Panc1 (cell line): ENCODE results near the gene ENOX1.

Source experiments
- POLR2AphosphoS5 ChIP-seq: IDR thresholded peaks from 2 replicates; pipeline ENCODE4 v1.6.1; 2012; ENCODE audit warnings: mild to moderate bottlenecking, low read depth, low read length, moderate library complexity
- TF ChIP-seq, protein P1 (sequence below): fragments of 450-650 bp; IDR thresholded peaks from 2 replicates; pipeline ENCODE4 v1.5.1; 2017; ENCODE audit warnings: mild to moderate bottlenecking
- TF ChIP-seq, protein P2 (sequence below), 2 experiments: IDR thresholded peaks; 2 replicates each; pipeline ENCODE4 v1.6.1; 2011 to 2012; ENCODE audit warnings: low read depth in 2 of 2, control low read depth in 1 of 2, low read length in 1 of 2, mild to moderate bottlenecking in 1 of 2, moderate library complexity in 1 of 2; ENCODE audit not compliant: insufficient read depth in 1 of 2

GRCh38 chr13:43353631-43354030, 433.1 kb downstream of the ENOX1 start:
- TF ChIP-seq, protein P1, sequence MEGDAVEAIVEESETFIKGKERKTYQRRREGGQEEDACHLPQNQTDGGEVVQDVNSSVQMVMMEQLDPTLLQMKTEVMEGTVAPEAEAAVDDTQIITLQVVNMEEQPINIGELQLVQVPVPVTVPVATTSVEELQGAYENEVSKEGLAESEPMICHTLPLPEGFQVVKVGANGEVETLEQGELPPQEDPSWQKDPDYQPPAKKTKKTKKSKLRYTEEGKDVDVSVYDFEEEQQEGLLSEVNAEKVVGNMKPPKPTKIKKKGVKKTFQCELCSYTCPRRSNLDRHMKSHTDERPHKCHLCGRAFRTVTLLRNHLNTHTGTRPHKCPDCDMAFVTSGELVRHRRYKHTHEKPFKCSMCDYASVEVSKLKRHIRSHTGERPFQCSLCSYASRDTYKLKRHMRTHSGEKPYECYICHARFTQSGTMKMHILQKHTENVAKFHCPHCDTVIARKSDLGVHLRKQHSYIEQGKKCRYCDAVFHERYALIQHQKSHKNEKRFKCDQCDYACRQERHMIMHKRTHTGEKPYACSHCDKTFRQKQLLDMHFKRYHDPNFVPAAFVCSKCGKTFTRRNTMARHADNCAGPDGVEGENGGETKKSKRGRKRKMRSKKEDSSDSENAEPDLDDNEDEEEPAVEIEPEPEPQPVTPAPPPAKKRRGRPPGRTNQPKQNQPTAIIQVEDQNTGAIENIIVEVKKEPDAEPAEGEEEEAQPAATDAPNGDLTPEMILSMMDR: no peak
- TF ChIP-seq, protein P2, sequence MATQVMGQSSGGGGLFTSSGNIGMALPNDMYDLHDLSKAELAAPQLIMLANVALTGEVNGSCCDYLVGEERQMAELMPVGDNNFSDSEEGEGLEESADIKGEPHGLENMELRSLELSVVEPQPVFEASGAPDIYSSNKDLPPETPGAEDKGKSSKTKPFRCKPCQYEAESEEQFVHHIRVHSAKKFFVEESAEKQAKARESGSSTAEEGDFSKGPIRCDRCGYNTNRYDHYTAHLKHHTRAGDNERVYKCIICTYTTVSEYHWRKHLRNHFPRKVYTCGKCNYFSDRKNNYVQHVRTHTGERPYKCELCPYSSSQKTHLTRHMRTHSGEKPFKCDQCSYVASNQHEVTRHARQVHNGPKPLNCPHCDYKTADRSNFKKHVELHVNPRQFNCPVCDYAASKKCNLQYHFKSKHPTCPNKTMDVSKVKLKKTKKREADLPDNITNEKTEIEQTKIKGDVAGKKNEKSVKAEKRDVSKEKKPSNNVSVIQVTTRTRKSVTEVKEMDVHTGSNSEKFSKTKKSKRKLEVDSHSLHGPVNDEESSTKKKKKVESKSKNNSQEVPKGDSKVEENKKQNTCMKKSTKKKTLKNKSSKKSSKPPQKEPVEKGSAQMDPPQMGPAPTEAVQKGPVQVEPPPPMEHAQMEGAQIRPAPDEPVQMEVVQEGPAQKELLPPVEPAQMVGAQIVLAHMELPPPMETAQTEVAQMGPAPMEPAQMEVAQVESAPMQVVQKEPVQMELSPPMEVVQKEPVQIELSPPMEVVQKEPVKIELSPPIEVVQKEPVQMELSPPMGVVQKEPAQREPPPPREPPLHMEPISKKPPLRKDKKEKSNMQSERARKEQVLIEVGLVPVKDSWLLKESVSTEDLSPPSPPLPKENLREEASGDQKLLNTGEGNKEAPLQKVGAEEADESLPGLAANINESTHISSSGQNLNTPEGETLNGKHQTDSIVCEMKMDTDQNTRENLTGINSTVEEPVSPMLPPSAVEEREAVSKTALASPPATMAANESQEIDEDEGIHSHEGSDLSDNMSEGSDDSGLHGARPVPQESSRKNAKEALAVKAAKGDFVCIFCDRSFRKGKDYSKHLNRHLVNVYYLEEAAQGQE (IDR thresholded peaks at IDR 0.05; ENCODE audit: insufficient read depth in 1 of 2, low read depth in 2 of 2, low read length in 1 of 2): no peak
- TF ChIP-seq POLR2AphosphoS5: no peak
